Fibroblast of lung (primary cell): ENCODE results near the gene FAM50B.

ENCODE experiments used
- CTCF ChIP-seq, 2 donors: IDR thresholded peaks in 1 of 2; conservative IDR thresholded peaks in 1 of 2; 1 replicate in 1 of 2; 2 replicates in 1 of 2; pipeline ENCODE4 v1.5.1; 2011 to 2012; ENCODE audit warnings: low read length in 2 of 2, control low read depth in 1 of 2, inconsistent platforms in 1 of 2, low read depth in 1 of 2, mild to moderate bottlenecking in 1 of 2
- EZH2 ChIP-seq: IDR thresholded peaks from 2 replicates; pipeline ENCODE4 v1.5.1; 2012; ENCODE audit warnings: low read length, control low read depth, mild to moderate bottlenecking; ENCODE audit errors: missing control alignments

GRCh38 chr6:3841066-3841454, 8.1 kb upstream of the FAM50B start:
- TF ChIP-seq EZH2 (no peak), CTCF (conservative IDR thresholded peaks at IDR 0.05 in 1 of 2, IDR thresholded peaks at IDR 0.05 in 1 of 2; ENCODE audit: low read depth in 1 of 2, low read length in 2 of 2) (no peak)
